A549 (cell line): Measurements from ENCODE around the gene IGFBP2. TPM values are rescaled to one million over a fixed set of nuclear protein-coding genes. Genes with fewer than 3 reads are reported as not detected.
A peak's percentile ranks its signal among the peaks of the same experiment; 100 is the strongest.

Experiments
- ATAC-seq, 2 experiments: fragments of 200-7000 bp in 1 of 2; fragments of >200 bp in 1 of 2; cut with Nextera tagmentation in 1 of 2; cut with Tn5 transposase in 1 of 2; 3 replicates each; pipeline versions ENCODE4 v1.8.0 to v1.9.1; 2018 to 2020; ENCODE audit warnings: mild to moderate bottlenecking in 1 of 2, moderate library complexity in 1 of 2
- CTCF ChIA-PET: fragments of 300-600 bp; sonication (Branson Sonifier 250); formaldehyde crosslinking; extraction: SDS; loops from one replicate; lab custom pipeline; 2021; ENCODE audit warnings: antibody characterized with exemption, inconsistent platforms; lab: Yijun Ruan, JAX
- POLR2A ChIA-PET: fragments of 350-600 bp; formaldehyde crosslinking; extraction: SDS; loops from one replicate; lab custom pipeline; 2021; ENCODE audit warnings: antibody characterized with exemption, inconsistent platforms; lab: Yijun Ruan, JAX
- DNase-seq, 2 experiments: peaks; one replicate each; pipeline versions ENCODE4 v3.0.0 to v3.0.0-alpha.2; 2011 to 2016; ENCODE audit warnings: low read depth in 1 of 2, low spot score in 1 of 2
- FAIRE-seq: peaks from 2 replicates; lab custom pipeline; 2011; peaks lifted over from hg19 to GRCh38; lab: Jason Lieb, UNC
- H3K27ac ChIP-seq, 2 experiments: fragments of >200 bp; sonication (Bioruptor Twin); formaldehyde crosslinking; 3 replicates each; pipeline ENCODE4 v1.5.1; 2016 to 2017
- H3K4me1 ChIP-seq: fragments of >200 bp; sonication (Bioruptor Twin); formaldehyde crosslinking; 3 replicates; pipeline ENCODE4 v1.6.1; 2016
- H3K4me2 ChIP-seq: fragments of >200 bp; sonication (Bioruptor Twin); formaldehyde crosslinking; 3 replicates; pipeline ENCODE4 v1.6.1; 2016
- H3K4me3 ChIP-seq: fragments of >200 bp; sonication (Bioruptor Twin); formaldehyde crosslinking; 3 replicates; pipeline ENCODE4 v1.5.1; 2016
- H3K9me3 ChIP-seq: fragments of >200 bp; sonication (Bioruptor Twin); formaldehyde crosslinking; 3 replicates; pipeline ENCODE4 v1.6.1; 2016
- ATOH8 ChIP-seq: fragments of 250-450 bp; sonication (Bioruptor Pico); IDR thresholded peaks from 2 replicates; pipeline ENCODE4 v1.5.0; 2020; ENCODE audit warnings: low read depth, mild to moderate bottlenecking, moderate library complexity
- BHLHE40 ChIP-seq: IDR thresholded peaks from 2 replicates; pipeline ENCODE4 v1.6.1; 2012; ENCODE audit warnings: low read depth, low read length, inconsistent platforms
- CBX2 ChIP-seq: fragments of 200-600 bp; sonication (generic); IDR thresholded peaks from 2 replicates; pipeline ENCODE4 v1.6.1; 2016; ENCODE audit warnings: low read depth, mild to moderate bottlenecking, borderline replicate concordance
- CEBPB ChIP-seq, 2 experiments: fragments of >200 bp in 1 of 2; sonication (Bioruptor Twin) in 1 of 2; formaldehyde crosslinking in 1 of 2; IDR thresholded peaks; 2 replicates each; pipeline ENCODE4 v1.6.1; 2012 to 2016
- CHD2 ChIP-seq: fragments of 150-350 bp; IDR thresholded peaks from 2 replicates; pipeline ENCODE4 v1.6.1; 2014; ENCODE audit warnings: low read length; ENCODE audit not compliant: partially characterized antibody
- CHD4 ChIP-seq: fragments of 200-600 bp; sonication (generic); IDR thresholded peaks from 2 replicates; pipeline ENCODE4 v1.6.1; 2016; ENCODE audit warnings: antibody characterized with exemption, mild to moderate bottlenecking, borderline replicate concordance
- EHF ChIP-seq: fragments of 250-450 bp; sonication (Bioruptor Pico); IDR thresholded peaks from 2 replicates; pipeline ENCODE4 v1.5.0; 2020; ENCODE audit warnings: mild to moderate bottlenecking
- EHMT2 ChIP-seq: fragments of 200-600 bp; sonication (generic); IDR thresholded peaks from 2 replicates; pipeline ENCODE4 v1.6.1; 2016; ENCODE audit warnings: antibody characterized with exemption, low read depth, mild to moderate bottlenecking, moderate library complexity
- EP300 ChIP-seq, 2 experiments: fragments of >200 bp; sonication (Bioruptor Twin); formaldehyde crosslinking; IDR thresholded peaks; 2 replicates in 1 of 2; 3 replicates in 1 of 2; pipeline ENCODE4 v1.6.1; 2016 to 2017
- FOSB ChIP-seq: fragments of 250-450 bp; sonication (Bioruptor Pico); IDR thresholded peaks from 2 replicates; pipeline ENCODE4 v1.5.0; 2020; ENCODE audit warnings: mild to moderate bottlenecking, moderate library complexity
- GATA3 ChIP-seq: IDR thresholded peaks from 2 replicates; pipeline ENCODE4 v1.6.1; 2012; ENCODE audit warnings: borderline replicate concordance
- HDAC2 ChIP-seq: fragments of 200-600 bp; sonication (generic); IDR thresholded peaks from 2 replicates; pipeline ENCODE4 v1.6.1; 2016
- JUNB ChIP-seq: fragments of >200 bp; sonication (Bioruptor Twin); formaldehyde crosslinking; IDR thresholded peaks from 2 replicates; pipeline ENCODE4 v1.6.1; 2016
- PHF8 ChIP-seq: fragments of 200-600 bp; sonication (generic); IDR thresholded peaks from 2 replicates; pipeline ENCODE4 v1.6.1; 2016; ENCODE audit warnings: low read depth, mild to moderate bottlenecking, antibody characterized with exemption, moderate library complexity, borderline replicate concordance
- RAD21 ChIP-seq, 2 experiments: fragments of >200 bp in 1 of 2; sonication (Bioruptor Twin) in 1 of 2; formaldehyde crosslinking in 1 of 2; IDR thresholded peaks in 1 of 2; conservative IDR thresholded peaks in 1 of 2; 2 replicates in 1 of 2; 3 replicates in 1 of 2; pipeline ENCODE4 v1.6.1; 2012 to 2018; ENCODE audit warnings: inconsistent platforms in 1 of 2
- RARB ChIP-seq: fragments of 250-450 bp; sonication (Bioruptor Pico); IDR thresholded peaks from 2 replicates; pipeline ENCODE4 v1.8.0; 2021; ENCODE audit warnings: mild to moderate bottlenecking, moderate library complexity
- RCOR1 ChIP-seq: fragments of 150-350 bp; IDR thresholded peaks from 2 replicates; pipeline ENCODE4 v1.6.1; 2014; ENCODE audit warnings: antibody characterized with exemption, low read length, low read depth
- TFCP2L1 ChIP-seq: fragments of 250-450 bp; sonication (Bioruptor Pico); IDR thresholded peaks from 2 replicates; pipeline ENCODE4 v1.5.0; 2021; ENCODE audit warnings: mild to moderate bottlenecking
- ZFP36 ChIP-seq: fragments of 450-650 bp; IDR thresholded peaks from 2 replicates; pipeline ENCODE4 v1.6.1; 2014; ENCODE audit warnings: borderline replicate concordance; ENCODE audit not compliant: partially characterized antibody
- ZNF302 ChIP-seq: fragments of 250-450 bp; sonication (Bioruptor Pico); IDR thresholded peaks from 2 replicates; pipeline ENCODE4 v1.9.0; 2021; ENCODE audit warnings: inconsistent platforms, mild to moderate bottlenecking, moderate library complexity
- WGBS: methylation state at CpG from one replicate; pipeline ENCODE4 v1.1.6; 2017; ENCODE audit errors: missing lambda C conversion rate; 5-methylcytosine and 5-hydroxymethylcytosine counted together
- polyA plus RNA-seq, 4 experiments: library from polyadenylated mRNA; depleted of rRNA in 3 of 4; stranded (reverse); fragments of >200 nt; fragmentation: RNase III in 1 of 4; extraction: RNeasy Plus Mini Kit Qiagen cat#74134 plus additional on column Dnase treatment in 1 of 4; gene quantifications; 2 replicates in 3 of 4; 3 replicates in 1 of 4; pipeline ENCODE4 v1.2.3, GENCODE V29; 2011 to 2017
- TF ChIP-seq, protein P1 (sequence below): fragments of 200-600 bp; sonication (generic); IDR thresholded peaks from 2 replicates; pipeline ENCODE4 v1.6.1; 2016; ENCODE audit warnings: antibody characterized with exemption, mild to moderate bottlenecking, moderate library complexity

IGFBP2 gene
- polyA plus RNA-seq, 2 of the 4 experiments (the other 2 are of a cell fraction): 26.1 to 34.9 TPM

- no peak for ATAC-seq
- 69% methylated on average over 13 of the region's 13 CpGs for WGBS
- Histone ChIP-seq H3K27ac (no peak overlapping the region), H3K4me3 (no peak overlapping the region), H3K4me1 (no peaks in the 10 kb centered on the region; the same call in 2 of the 3 replicates), H3K9me3 (no peaks in the 10 kb centered on the region), H3K4me2 (no peak overlapping the region)
- ChIA-PET CTCF (interaction anchor here (0.6 to 1.2 kb wide), 2 partner anchors 29 to 536 kb away, joined by 3 read pairs; no protein-coding TSS in a partner anchor), POLR2A (no interaction called here)
- TF ChIP-seq TFCP2L1 (CRISPR knock-in tag) (no peak), ZFP36 (peak; percentile 29)
- no peak for FAIRE-seq
- no peak for DNase-seq
These were observed 15.9 kb upstream of the IGFBP2 start for GRCh38 chr2:216617159-216617815.

- Histone ChIP-seq H3K4me2 (no peak overlapping the region), H3K27ac (0 out of 6 replicates have a peak overlapping the region, but pooled peaks of 1 of the 2 experiments have one; percentile 33), H3K4me3 (no peak overlapping the region), H3K9me3 (no peaks in the 10 kb centered on the region), H3K4me1 (no peaks in the 10 kb centered on the region; the same call in 2 of the 3 replicates)
- TF ChIP-seq JUNB (no peak), PHF8 (no peak), HDAC2 (no peak), CHD2 (no peak), ATOH8 (CRISPR knock-in tag) (no peak), EHF (CRISPR knock-in tag) (no peak)
- ChIA-PET CTCF (interaction anchor here (1.2 to 3.5 kb wide), 2 partner anchors 30 to 48 kb away, joined by 3 to 14 read pairs; no protein-coding TSS in a partner anchor), POLR2A (no interaction called here)
- DNase-seq (no peak), FAIRE-seq (no peak), ATAC-seq (no peak)
- WGBS: 74% methylated on average over 7 of the region's 7 CpGs
These were observed 14.4 kb upstream of the IGFBP2 start for GRCh38 chr2:216618785-216619184.

GRCh38 chr2:216619411-216620393 lies 13.5 kb upstream of the IGFBP2 start:
- Histone ChIP-seq H3K27ac (0 out of 6 replicates have a peak overlapping the region, but pooled peaks of 1 of the 2 experiments have one; percentile 33), H3K9me3 (no peaks in the 10 kb centered on the region), H3K4me3 (no peak overlapping the region), H3K4me2 (no peak overlapping the region), H3K4me1 (no peaks in the 10 kb centered on the region; the same call in 2 of the 3 replicates)
- POLR2A ChIA-PET: no interaction called here
- TF ChIP-seq EP300 (IDR thresholded peaks at IDR 0.05) (no peak), RCOR1 (no peak), ZNF302 (CRISPR knock-in tag) (no peak), RARB (CRISPR knock-in tag) (no peak), EHMT2 (no peak), GATA3 (no peak), FOSB (no peak), CHD4 (no peak), CEBPB (IDR thresholded peaks at IDR 0.05) (no peak), BHLHE40 (no peak), RAD21 (conservative IDR thresholded peaks at IDR 0.05 in 1 of 2, IDR thresholded peaks at IDR 0.05 in 1 of 2) (no peak), CBX2 (no peak), ATOH8 (CRISPR knock-in tag) (no peak)
- TF ChIP-seq, protein P1, sequence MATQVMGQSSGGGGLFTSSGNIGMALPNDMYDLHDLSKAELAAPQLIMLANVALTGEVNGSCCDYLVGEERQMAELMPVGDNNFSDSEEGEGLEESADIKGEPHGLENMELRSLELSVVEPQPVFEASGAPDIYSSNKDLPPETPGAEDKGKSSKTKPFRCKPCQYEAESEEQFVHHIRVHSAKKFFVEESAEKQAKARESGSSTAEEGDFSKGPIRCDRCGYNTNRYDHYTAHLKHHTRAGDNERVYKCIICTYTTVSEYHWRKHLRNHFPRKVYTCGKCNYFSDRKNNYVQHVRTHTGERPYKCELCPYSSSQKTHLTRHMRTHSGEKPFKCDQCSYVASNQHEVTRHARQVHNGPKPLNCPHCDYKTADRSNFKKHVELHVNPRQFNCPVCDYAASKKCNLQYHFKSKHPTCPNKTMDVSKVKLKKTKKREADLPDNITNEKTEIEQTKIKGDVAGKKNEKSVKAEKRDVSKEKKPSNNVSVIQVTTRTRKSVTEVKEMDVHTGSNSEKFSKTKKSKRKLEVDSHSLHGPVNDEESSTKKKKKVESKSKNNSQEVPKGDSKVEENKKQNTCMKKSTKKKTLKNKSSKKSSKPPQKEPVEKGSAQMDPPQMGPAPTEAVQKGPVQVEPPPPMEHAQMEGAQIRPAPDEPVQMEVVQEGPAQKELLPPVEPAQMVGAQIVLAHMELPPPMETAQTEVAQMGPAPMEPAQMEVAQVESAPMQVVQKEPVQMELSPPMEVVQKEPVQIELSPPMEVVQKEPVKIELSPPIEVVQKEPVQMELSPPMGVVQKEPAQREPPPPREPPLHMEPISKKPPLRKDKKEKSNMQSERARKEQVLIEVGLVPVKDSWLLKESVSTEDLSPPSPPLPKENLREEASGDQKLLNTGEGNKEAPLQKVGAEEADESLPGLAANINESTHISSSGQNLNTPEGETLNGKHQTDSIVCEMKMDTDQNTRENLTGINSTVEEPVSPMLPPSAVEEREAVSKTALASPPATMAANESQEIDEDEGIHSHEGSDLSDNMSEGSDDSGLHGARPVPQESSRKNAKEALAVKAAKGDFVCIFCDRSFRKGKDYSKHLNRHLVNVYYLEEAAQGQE: no peak
- CTCF ChIA-PET: interaction anchor here (0.7 to 3.5 kb wide), 3 partner anchors 47 to 100 kb away, joined by 3 to 14 read pairs (median 4); no protein-coding TSS in a partner anchor
- ATAC-seq (peak in 1 of 2 experiments; percentile 44; a peak in 2 of 6 replicates), DNase-seq (no peak), FAIRE-seq (no peak)
- 62% methylated on average over 12 of the region's 12 CpGs for WGBS
